GM18517 (cell line): ENCODE measurements around the gene PHACTR1.

Experiments
- ATAC-seq: cut with Tn5 transposase; IDR thresholded peaks from one replicate; pipeline ENCODE4 v1.9.1; 2021; ENCODE audit warnings: mild to moderate bottlenecking, moderate library complexity; ENCODE audit not compliant: unreplicated experiment

PHACTR1 gene

GRCh38 chr6:13091192-13091591 lies 374.6 kb downstream of the PHACTR1 start:
- no peak for ATAC-seq

- no peak for ATAC-seq
These were observed 378.3 kb downstream of the PHACTR1 start for GRCh38 chr6:13094781-13095425.

- ATAC-seq = no peak
These were observed 379.5 kb downstream of the PHACTR1 start for GRCh38 chr6:13096084-13096483.

- ATAC-seq = no peak
These were observed 380.9 kb downstream of the PHACTR1 start for GRCh38 chr6:13097454-13097853.

GRCh38 chr6:13098006-13098405 lies 381.4 kb downstream of the PHACTR1 start:
- no peak for ATAC-seq

GRCh38 chr6:13098793-13099570 lies 382.4 kb downstream of the PHACTR1 start:
- no peak for ATAC-seq

- no peak for ATAC-seq
These were observed 383.2 kb downstream of the PHACTR1 start for GRCh38 chr6:13099771-13100170.

- no peak for ATAC-seq
These were observed 384.8 kb downstream of the PHACTR1 start for GRCh38 chr6:13101409-13101808.

GRCh38 chr6:13101985-13102384 lies 385.4 kb downstream of the PHACTR1 start:
- no peak for ATAC-seq

- ATAC-seq = no peak
These were observed 386.6 kb downstream of the PHACTR1 start for GRCh38 chr6:13103169-13103568.

GRCh38 chr6:13105139-13105538 lies 388.6 kb downstream of the PHACTR1 start:
- ATAC-seq = no peak

- ATAC-seq = no peak
These were observed 396.4 kb downstream of the PHACTR1 start for GRCh38 chr6:13112921-13113320.

GRCh38 chr6:13113376-13113775 lies 396.8 kb downstream of the PHACTR1 start:
- no peak for ATAC-seq

GRCh38 chr6:13113981-13114593 lies 397.5 kb downstream of the PHACTR1 start:
- no peak for ATAC-seq

GRCh38 chr6:13116155-13116554 lies 399.6 kb downstream of the PHACTR1 start:
- ATAC-seq = no peak

GRCh38 chr6:13117570-13117969 lies 401.0 kb downstream of the PHACTR1 start:
- no peak for ATAC-seq

- ATAC-seq = no peak
These were observed 403.0 kb downstream of the PHACTR1 start for GRCh38 chr6:13119549-13119948.

GRCh38 chr6:13120483-13121482 lies 404.2 kb downstream of the PHACTR1 start:
- no peak for ATAC-seq

GRCh38 chr6:13124131-13124530 lies 407.6 kb downstream of the PHACTR1 start:
- no peak for ATAC-seq

GRCh38 chr6:13125841-13126240 lies 409.3 kb downstream of the PHACTR1 start:
- no peak for ATAC-seq
